ENCODE data around the gene ELAVL1. TPM values are rescaled to one million over a fixed set of nuclear protein-coding genes. Genes with fewer than 3 reads are reported as not detected.
A peak's percentile ranks its signal among the peaks of the same experiment; 100 is the strongest.

Gene ELAVL1
- total and polyA plus RNA-seq, 9 of the 15 experiments (the other 6 are each of a cell fraction or from before 2014, with no cell fraction given) = 4.3 to 172 (median 69.2) TPM

GRCh38 chr19:7943444-7944176, 61.8 kb downstream of the ELAVL1 start, which contains the start of gene TIMM44 (continued):
- TF ChIP-seq VEZF1 (CRISPR knock-in tag; IDR thresholded peaks at IDR 0.05) = peak; percentile 63
- TF ChIP-seq NFE2L1 (tag; IDR thresholded peaks at IDR 0.05; ENCODE audit: borderline replicate concordance, low read depth) = no peak
- TF ChIP-seq ZNF561 (CRISPR knock-in tag; conservative IDR thresholded peaks at IDR 0.05) = no peak
- TF ChIP-seq ZNF766 (CRISPR knock-in tag; conservative IDR thresholded peaks at IDR 0.05) = no peak
- no peak for TF ChIP-seq DLX4 (CRISPR knock-in tag; IDR thresholded peaks at IDR 0.05)
- TF ChIP-seq ZNF277 (CRISPR knock-in tag; IDR thresholded peaks at IDR 0.05; ENCODE audit: borderline replicate concordance) = no peak
- no peak for TF ChIP-seq GTF2F1 (IDR thresholded peaks at IDR 0.05; ENCODE audit: low read depth, low read length)
- TF ChIP-seq CBFA2T2 (conservative IDR thresholded peaks at IDR 0.05) = no peak
- TF ChIP-seq ZKSCAN1 (IDR thresholded peaks at IDR 0.05; ENCODE audit: low read depth, low read length) = no peak
- no peak for TF ChIP-seq ARNT (IDR thresholded peaks at IDR 0.05)
- TF ChIP-seq ZEB2 (IDR thresholded peaks at IDR 0.05) = no peak
- peak; percentile 95 for TF ChIP-seq ZSCAN32 (CRISPR knock-in tag; IDR thresholded peaks at IDR 0.05)
- no peak for TF ChIP-seq NR0B1 (IDR thresholded peaks at IDR 0.05; ENCODE audit: partially characterized antibody)
- TF ChIP-seq CBX3 (IDR thresholded peaks at IDR 0.05; ENCODE audit: borderline replicate concordance in 1 of 2, low read length in 2 of 2) = peak in 1 of 2 experiments; percentile 88; a peak in 1 of 3 replicates
- peak; percentile 90 for TF ChIP-seq MXD1 (CRISPR knock-in tag; IDR thresholded peaks at IDR 0.05; ENCODE audit: borderline replicate concordance, poor library complexity, severe bottlenecking)
- TF ChIP-seq NR3C1 (CRISPR knock-in tag; IDR thresholded peaks at IDR 0.05) = no peak
- TF ChIP-seq GATAD2B (IDR thresholded peaks at IDR 0.05; ENCODE audit: borderline replicate concordance) = no peak
- TF ChIP-seq ATF1 (CRISPR knock-in tag; IDR thresholded peaks at IDR 0.05) = peak; percentile 67; the same call in 1 of the 2 replicates
- TF ChIP-seq ATF1 (tag; IDR thresholded peaks at IDR 0.05) = peak; percentile 97
- no peak for TF ChIP-seq ZNF165 (CRISPR knock-in tag; IDR thresholded peaks at IDR 0.05; ENCODE audit: borderline replicate concordance)
- no peak for TF ChIP-seq ZNF79 (CRISPR knock-in tag; IDR thresholded peaks at IDR 0.05; ENCODE audit: low read depth)
- no peak for TF ChIP-seq NCOA4 (IDR thresholded peaks at IDR 0.05; ENCODE audit: partially characterized antibody)
- TF ChIP-seq ZNF644 (tag; IDR thresholded peaks at IDR 0.05; ENCODE audit: low read depth) = no peak
- TF ChIP-seq NEUROD1 (IDR thresholded peaks at IDR 0.05; ENCODE audit: borderline replicate concordance, low read depth, low read length, partially characterized antibody) = peak; percentile 33
- TF ChIP-seq SUPT5H (IDR thresholded peaks at IDR 0.05) = peak; percentile 93
